Muscle of arm (tissue), 12 donors: Measurements from ENCODE around the gene SLC30A2. TPM values are rescaled to one million over a fixed set of nuclear protein-coding genes. Genes with fewer than 3 reads are reported as not detected.

Experiments
- DNase-seq: peaks from one replicate; pipeline ENCODE4 v3.0.0-alpha.2; 2013
- polyA plus RNA-seq, 12 donors: library from polyadenylated mRNA; unstranded; fragments of 120-200 nt; gene quantifications; one replicate each; pipeline ENCODE4 v1.2.1, GENCODE V29; 2013; ENCODE audit not compliant: insufficient read length in 12 of 12

The SLC30A2 gene
- polyA plus RNA-seq, 12 donors: 0.08 to 1.8 (median 0.78) TPM; not detected in 2

DNA sequence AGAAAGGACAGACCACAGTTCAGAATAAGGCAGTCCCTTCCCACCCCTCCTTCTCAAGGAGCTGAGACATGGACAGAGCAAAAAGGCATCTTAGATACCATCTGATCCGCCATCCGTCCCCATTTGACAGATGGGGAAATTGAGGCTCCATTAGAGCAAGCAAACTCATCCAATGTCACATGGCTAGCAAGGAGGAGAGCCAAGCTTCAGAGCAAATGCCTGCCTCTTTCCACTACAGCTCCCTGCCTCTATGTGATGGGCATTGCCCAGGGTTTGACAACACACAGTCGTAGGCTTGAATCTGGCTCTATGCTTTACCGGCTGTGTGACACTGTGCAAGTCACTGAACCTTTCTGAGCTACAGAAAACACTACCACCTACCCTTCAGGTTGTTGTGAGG is 3.9 kb downstream of the SLC30A2 start:
- DNase-seq: no peak

DNA sequence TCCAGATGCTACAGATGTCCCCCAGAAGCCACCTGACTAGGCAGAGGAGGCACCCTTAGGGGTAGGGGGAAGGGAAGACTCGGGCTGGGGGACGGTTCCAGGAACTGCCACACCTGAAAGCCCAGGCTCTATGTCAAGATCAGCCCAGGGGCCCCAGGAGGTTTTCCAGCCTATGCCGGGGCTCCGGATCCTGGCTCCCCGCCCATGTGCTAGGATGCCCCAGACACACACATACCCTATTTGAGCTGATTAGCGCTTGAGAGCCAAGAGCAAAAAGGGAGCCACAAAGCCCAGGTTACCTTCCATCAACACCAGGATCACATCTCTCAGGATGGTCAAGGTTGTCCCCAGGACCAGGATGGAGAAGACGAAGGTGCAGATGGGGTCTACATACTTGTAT is 4.5 kb downstream of the SLC30A2 start:
- no peak for DNase-seq

GRCh38 chr1:26038904-26039303 is 7.0 kb downstream of the SLC30A2 start:
- DNase-seq: no peak

DNA sequence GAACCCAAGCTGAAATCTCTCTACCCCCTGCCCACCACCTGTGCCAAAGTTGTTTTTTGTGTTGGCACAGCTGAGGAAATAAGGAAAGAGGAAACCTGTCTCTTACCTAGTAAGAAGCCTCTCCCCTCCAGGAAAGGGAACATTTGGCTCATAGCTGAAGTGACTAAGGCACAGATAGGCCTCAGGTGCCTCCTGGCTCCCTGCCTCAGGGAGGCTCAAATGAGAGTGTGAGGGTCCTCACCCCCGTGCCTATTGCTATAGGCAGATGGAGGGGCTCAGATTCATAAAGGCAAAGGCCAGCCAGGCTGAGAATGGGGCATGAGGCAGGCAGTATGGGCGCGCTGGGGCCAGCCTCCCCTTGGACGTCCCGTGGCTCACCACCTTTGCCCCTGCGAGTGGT is 7.4 kb downstream of the SLC30A2 start:
- DNase-seq: no peak

- no peak for DNase-seq
Observed at GRCh38 chr1:26037904-26038303, 8.0 kb downstream of the SLC30A2 start.

GRCh38 chr1:26036756-26037281 is 9.1 kb downstream of the SLC30A2 start:
- DNase-seq: no peak

- DNase-seq: peak; percentile 90
Observed at GRCh38 chr1:26035959-26036755, 9.8 kb downstream of the SLC30A2 start.

DNA sequence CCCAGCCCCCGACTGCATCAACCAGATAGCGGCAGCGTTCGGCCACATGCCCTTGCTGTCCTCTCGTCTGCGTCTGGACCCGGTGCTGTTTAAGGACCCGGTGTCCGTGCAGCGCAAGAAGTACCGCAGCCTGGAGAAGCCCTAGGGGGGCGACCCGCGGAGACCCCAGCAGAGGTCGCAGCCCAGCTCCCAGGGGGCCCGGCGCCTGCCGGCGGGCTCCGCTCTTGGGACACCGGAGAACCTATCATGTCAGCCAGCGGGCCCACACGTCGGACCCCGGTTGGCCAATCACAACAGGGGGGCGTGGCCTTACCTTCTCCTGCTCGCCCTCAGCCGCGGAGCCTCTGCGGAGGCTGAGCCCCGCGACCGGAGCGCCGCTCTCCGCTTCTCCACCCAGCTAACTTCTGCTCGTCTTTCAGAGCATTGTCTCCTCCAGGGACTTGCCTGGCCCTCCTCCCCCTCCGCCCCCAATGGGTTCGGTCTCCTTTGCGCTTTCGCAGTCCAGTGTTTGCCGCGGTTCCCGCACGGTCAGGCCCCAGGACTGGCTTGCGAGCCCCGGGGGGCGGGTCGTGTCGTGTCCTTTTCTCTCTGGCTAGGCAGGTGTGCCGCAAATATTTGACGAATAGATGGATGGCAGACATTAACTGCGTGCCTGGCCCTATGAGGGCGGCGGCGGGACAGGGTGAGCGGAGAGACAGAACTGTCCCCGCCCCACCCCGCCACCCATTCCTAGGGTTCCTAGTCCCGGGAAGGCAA is 10.5 kb downstream of the SLC30A2 start:
- DNase-seq: peak; percentile 91

DNA sequence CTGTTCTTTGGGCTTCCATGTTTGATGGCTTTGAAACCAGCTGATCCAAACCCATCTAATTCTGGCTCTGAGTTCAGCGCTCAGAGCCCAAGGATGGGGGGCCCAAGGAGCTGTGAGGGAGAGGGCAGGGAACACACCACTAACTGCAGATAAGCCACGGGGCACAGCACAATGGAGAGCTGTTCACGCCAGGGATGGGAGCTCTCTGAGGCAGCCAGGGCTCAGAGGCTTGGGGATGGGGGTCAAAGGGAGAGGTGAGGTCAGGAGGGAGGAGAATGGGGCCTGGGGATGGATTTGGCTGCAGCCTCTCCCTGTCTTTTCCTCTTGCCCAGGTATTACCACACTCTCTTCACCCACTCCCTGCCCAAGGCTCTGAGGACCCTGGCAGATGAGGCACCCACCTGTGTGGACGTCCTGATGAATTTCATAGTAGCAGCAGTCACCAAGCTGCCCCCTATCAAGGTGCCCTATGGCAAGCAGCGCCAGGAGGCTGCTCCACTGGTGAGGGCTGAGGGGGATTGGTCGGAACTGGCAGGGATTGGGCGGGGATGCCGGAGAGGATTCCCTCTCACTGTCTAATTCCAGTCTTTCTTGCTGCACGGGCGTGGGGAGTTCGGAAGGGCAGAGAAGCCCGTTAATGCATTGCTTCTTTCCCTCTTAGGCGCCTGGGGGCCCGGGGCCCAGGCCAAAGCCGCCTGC is 11.3 kb downstream of the SLC30A2 start:
- no peak for DNase-seq

DNA sequence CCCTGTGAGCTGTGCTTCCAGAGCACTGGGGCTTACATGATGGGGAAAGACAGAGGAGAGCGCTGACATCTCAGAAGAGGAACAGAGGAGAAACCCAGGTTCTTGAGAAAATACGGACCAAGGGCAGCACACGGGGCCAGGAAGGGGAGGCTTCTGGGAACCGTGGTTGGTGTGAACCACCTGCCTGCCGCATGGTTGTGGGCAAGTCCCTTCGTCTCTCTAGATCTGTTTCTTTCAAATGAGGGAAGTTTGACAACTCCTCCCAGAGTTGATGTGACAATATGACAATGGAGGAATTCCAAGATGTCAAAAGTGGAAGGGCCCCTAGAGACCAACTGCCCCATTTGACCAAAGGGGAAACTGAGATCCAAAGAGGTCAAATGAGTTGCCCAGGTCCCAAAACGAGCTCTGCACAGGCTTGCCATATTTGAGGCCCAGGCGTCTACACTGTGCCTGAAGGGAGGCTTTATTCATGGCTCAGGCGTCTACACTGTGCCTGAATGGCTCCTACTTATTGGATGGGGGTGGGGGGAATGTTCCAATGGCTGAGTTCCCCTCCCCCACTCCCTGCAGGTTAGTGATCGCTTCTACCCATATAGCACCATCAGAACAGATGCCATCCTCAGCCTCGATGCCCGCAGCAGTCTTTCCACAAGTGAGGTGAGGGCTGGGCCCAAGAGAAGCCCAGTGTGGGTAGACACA is 13.1 kb downstream of the SLC30A2 start:
- no peak for DNase-seq

DNA sequence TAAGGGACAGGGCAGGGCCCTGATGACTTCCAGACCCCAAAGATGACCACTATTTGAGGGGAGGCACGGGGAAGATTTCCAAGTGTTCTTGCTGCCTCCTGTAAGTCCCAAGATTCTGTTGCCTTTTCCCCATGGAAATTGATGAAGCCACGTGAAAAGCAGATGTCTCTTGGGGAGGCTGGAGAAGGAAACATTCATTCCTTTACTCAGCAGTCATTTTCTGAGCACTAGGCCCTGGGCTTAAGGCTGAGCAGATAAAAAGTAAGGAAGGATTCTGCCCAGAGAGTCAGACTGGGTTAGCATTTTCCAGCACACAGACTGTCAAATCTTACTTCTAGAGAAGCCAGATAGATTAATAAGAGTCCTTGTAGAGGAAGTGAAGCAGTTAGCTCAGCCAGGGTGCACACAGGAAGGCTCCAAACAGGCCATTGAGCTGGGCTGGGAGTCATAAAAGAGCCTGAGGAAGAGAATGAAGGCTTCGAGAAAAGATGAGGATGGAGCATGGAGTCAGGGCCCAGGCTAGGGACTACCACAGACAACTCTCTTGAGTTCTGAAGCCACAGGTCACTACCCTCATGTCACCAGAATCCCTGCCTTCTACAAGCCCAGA is 14.2 kb downstream of the SLC30A2 start:
- no peak for DNase-seq

- DNase-seq: no peak
Observed at GRCh38 chr1:26031196-26031595, 14.7 kb downstream of the SLC30A2 start.

DNA sequence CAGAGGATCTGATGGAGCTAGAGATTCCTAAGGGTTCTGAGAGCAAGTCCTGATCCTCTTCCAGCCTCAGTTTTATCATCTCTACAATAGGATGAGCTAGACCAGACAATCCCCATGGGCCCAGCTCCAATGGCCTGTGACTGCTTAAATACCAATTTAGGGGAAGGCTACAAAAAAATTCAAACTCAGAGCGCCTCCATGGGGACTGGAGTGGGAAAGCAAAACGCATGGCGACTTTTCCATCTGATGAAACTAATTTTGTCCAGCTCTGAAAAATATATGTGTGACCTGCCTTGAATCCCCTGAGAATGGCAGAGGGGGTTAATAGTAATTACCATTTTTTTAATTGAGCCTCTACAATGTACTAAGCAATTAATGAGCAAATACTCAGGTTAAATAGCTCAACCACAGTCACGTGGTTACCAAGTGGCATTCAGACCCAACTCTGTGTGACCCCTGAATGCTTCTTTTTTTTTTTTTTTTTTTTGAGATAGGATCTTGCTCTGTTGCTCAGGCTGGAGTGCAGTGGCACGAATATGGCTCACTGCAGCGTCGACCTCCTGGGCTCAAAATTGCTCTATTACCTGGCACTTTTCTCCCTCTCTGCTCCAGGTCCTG is 15.9 kb downstream of the SLC30A2 start:
- no peak for DNase-seq

DNA sequence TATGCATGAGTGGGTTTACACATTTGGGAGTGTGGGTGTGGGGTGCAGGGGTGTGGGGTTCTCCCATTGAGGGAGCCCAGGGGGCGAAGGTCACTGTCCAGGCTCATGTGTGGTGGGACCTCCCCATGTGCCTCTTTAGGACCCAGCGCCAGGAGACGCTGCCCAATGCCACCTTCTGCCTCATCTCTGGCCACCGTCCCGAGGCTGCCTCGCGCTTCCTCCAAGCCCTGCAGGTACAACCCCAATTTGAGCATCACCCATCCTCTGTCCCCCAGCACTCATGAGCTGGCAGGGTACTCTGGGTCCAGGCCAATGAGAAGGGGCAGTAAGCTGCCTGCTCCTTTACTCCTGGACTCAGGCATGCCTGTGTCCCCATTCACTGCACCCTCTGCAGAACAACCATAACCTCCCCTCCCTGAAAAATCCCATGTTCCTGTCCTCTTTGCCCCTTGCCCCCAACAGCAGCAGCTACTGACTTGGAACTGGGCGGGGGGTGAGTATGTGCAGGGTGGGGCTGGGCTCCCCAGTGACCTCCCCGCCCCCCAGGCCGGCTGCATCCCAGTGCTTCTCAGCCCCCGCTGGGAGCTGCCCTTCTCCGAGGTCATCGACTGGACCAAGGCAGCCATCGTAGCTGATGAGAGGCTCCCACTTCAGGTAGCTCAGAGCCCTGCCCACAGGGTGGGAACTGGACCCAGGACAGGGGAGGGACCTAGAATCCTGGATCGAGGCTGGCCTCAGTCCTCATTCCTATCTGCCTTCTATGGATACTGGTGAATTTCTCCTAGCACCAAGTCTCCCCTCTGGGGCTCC is 16.7 kb downstream of the SLC30A2 start:
- DNase-seq: no peak

DNA sequence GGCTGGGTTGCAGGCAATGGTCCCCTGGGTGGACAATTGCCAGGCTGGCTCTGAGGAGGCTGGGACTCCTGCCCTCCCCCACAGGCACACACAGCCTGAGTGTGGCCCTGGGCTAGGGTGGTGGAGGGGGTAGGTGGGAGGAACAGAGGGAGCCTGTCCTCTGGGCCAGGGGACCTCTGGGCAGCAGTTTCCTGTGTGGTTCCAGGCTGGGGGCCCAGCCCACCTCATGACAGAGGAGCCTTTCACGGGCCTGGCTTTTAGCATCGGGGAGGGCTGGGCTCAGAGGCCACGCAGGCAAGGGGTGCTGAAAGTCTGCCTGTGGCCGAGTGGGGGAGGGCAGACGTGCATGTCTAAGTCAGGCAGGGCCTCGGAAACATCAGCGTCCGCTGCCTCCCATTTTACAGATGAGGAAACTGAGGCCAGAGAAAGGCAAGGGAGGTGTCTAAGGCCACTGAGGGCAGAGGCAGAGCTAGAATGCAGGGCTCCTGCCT is 17.4 kb downstream of the SLC30A2 start:
- DNase-seq: no peak

GRCh38 chr1:26027716-26028489 is 18.0 kb downstream of the SLC30A2 start:
- DNase-seq: no peak

- DNase-seq: no peak
Observed at GRCh38 chr1:26025517-26025916, 20.4 kb downstream of the SLC30A2 start.

DNA sequence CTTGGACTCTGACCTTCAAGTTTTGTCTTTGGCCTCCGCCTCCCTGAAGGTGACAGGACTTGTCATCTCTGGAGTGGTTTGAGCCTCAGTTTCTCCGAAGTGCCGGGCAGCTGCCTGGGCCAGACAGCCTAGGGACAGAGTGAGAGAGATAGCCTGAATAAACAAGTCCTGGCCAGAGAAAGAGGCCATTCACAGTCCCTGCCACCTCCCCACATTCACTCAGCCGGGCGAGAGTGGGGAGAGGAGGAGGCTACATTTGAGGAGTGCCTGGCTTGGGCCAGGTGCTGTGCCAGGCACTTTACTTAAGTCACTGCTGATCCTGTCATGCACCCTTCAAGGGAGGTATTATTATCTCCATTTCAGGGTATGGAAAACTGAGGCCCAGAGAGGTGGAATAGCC is 20.9 kb downstream of the SLC30A2 start:
- DNase-seq: no peak

- DNase-seq: no peak
Observed at GRCh38 chr1:26023826-26024225, 22.1 kb downstream of the SLC30A2 start.
